MCF 10A (cell line): Measurements from ENCODE around the gene PRG2. TPM values are rescaled to one million over a fixed set of nuclear protein-coding genes. Genes with fewer than 3 reads are reported as not detected.

Experiments used
- BruUV-seq: library from RNA; stranded (reverse); fragments of 400-500 nt; replicated peaks from 2 replicates; lab custom pipeline; 2021; lab: Mats Ljungman, UMichigan
- CTCF ChIA-PET: fragments of 300-600 bp; sonication (Branson Sonifier 250); formaldehyde crosslinking; extraction: SDS; loops from one replicate; lab custom pipeline; 2021; ENCODE audit warnings: antibody characterized with exemption, inconsistent platforms; lab: Yijun Ruan, JAX
- POLR2A ChIA-PET: fragments of 300-600, 350-650 bp; sonication (Branson Sonifier 250); formaldehyde crosslinking; extraction: SDS; loops from one replicate; lab custom pipeline; 2020; ENCODE audit warnings: antibody characterized with exemption, inconsistent platforms; lab: Yijun Ruan, JAX
- DNase-seq: peaks from one replicate; pipeline ENCODE4 v3.0.0-alpha.2; 2018; ENCODE audit not compliant: unreplicated experiment
- H3K27ac Mint-ChIP-seq: one replicate; pipeline ENCODE4 v1.8.0; 2022; ENCODE audit warnings: mild to moderate bottlenecking, low read depth, mixed read lengths; ENCODE audit not compliant: unreplicated experiment
- H3K27me3 Mint-ChIP-seq: one replicate; pipeline ENCODE4 v1.8.0; 2022; ENCODE audit warnings: mixed read lengths; ENCODE audit not compliant: insufficient read depth, unreplicated experiment
- H3K36me3 Mint-ChIP-seq: one replicate; pipeline ENCODE4 v1.8.0; 2022; ENCODE audit warnings: mild to moderate bottlenecking, moderate library complexity, mixed read lengths; ENCODE audit not compliant: insufficient read depth, unreplicated experiment
- H3K4me1 Mint-ChIP-seq: one replicate; pipeline ENCODE4 v1.8.0; 2022; ENCODE audit warnings: mixed read lengths; ENCODE audit not compliant: insufficient read depth, unreplicated experiment
- H3K4me3 Mint-ChIP-seq: one replicate; pipeline ENCODE4 v1.8.0; 2022; ENCODE audit warnings: mild to moderate bottlenecking, moderate library complexity, mixed read lengths; ENCODE audit not compliant: unreplicated experiment
- H3K9me3 Mint-ChIP-seq: one replicate; pipeline ENCODE4 v1.8.0; 2022; ENCODE audit warnings: mixed read lengths; ENCODE audit not compliant: unreplicated experiment
- CTCF ChIP-seq: fragments of 200-600 bp; IDR thresholded peaks from one replicate; pipeline ENCODE4 v1.8.0; 2022; ENCODE audit warnings: antibody characterized with exemption, mild to moderate bottlenecking; ENCODE audit not compliant: unreplicated experiment
- intact Hi-C: fragments of 100-400 bp; cut with micrococcal nuclease; formaldehyde crosslinking; loops from 2 replicates; pipeline ENCODE4 v1.14.1; 2022
- total RNA-seq: library from RNA; stranded (reverse); gene quantifications from 2 replicates; pipeline ENCODE4 v1.2.3, GENCODE V29; 2022

PRG2 gene
- total RNA-seq, 1 experiment from 2014 or later, result not detected

- ChIA-PET POLR2A (interaction anchor here (0.6 kb wide), 1 partner anchor 42 kb away, joined by 3 read pairs; no protein-coding TSS in a partner anchor), CTCF (interaction anchor here (0.6 to 1.7 kb wide), 5 partner anchors 27 to 231 kb away, joined by 3 to 5 read pairs (median 4); no protein-coding TSS in a partner anchor)
- BruUV-seq, result no TSS peak
- H3K9me3 Mint-ChIP-seq, result no peaks in the 10 kb centered on the region
- intact Hi-C loops, result no loop called here
- no peak overlapping the region for H3K27ac Mint-ChIP-seq
- no peaks in the 10 kb centered on the region for H3K27me3 Mint-ChIP-seq
- H3K36me3 Mint-ChIP-seq, result no peaks in the 10 kb centered on the region
- no peak for TF ChIP-seq CTCF
- H3K4me3 Mint-ChIP-seq, result no peak overlapping the region
- peaks cover 37% of the 10 kb centered on the region for H3K4me1 Mint-ChIP-seq
- no peak for DNase-seq
These were observed 40.5 kb upstream of the PRG2 start for GRCh38 chr11:57430952-57431351.

GRCh38 chr11:57429946-57430345 lies 39.5 kb upstream of the PRG2 start:
- H3K4me3 Mint-ChIP-seq, result no peak overlapping the region
- no peaks in the 10 kb centered on the region for H3K27me3 Mint-ChIP-seq
- TF ChIP-seq CTCF, result no peak
- H3K4me1 Mint-ChIP-seq, result peaks cover 41% of the 10 kb centered on the region
- ChIA-PET POLR2A (no interaction called here), CTCF (interaction anchor here (0.7 to 1.2 kb wide), 2 partner anchors 28 to 97 kb away, joined by 3 read pairs; no protein-coding TSS in a partner anchor)
- DNase-seq, result no peak
- no peak overlapping the region for H3K27ac Mint-ChIP-seq
- BruUV-seq, result no TSS peak
- intact Hi-C loops, result no loop called here
- no peaks in the 10 kb centered on the region for H3K36me3 Mint-ChIP-seq
- H3K9me3 Mint-ChIP-seq, result no peaks in the 10 kb centered on the region

- no TSS peak for BruUV-seq
- Mint-ChIP-seq H3K27ac (no peak overlapping the region), H3K4me3 (no peak overlapping the region), H3K9me3 (no peaks in the 10 kb centered on the region), H3K4me1 (peaks cover 38% of the 10 kb centered on the region), H3K36me3 (peaks cover 12% of the 10 kb centered on the region), H3K27me3 (no peaks in the 10 kb centered on the region)
- intact Hi-C loops, result no loop called here
- ChIA-PET CTCF (interaction anchor here (0.6 to 1.6 kb wide), 4 partner anchors 9 to 98 kb away, joined by 3 to 14 read pairs (median 3); no protein-coding TSS in a partner anchor), POLR2A (interaction anchor here (1.3 kb wide), 1 partner anchor 8 kb away, joined by 3 read pairs; no protein-coding TSS in a partner anchor)
- DNase-seq, result no peak
- TF ChIP-seq CTCF, result no peak
These were observed 38.2 kb upstream of the PRG2 start for GRCh38 chr11:57428643-57429042.

- H3K4me3 Mint-ChIP-seq, result peak overlapping the region; percentile 84
- peaks cover 21% of the 10 kb centered on the region for H3K36me3 Mint-ChIP-seq
- CTCF ChIA-PET, result interaction anchor here (0.6 to 1.6 kb wide), 10 partner anchors 10 to 1232 kb away, joined by 3 to 14 read pairs (median 4); partner anchors contain the start of gene RTN4RL2
- peak; percentile 66 for DNase-seq
- no peaks in the 10 kb centered on the region for H3K9me3 Mint-ChIP-seq
- intact Hi-C loops, result no loop called here
- H3K27ac Mint-ChIP-seq, result peak overlapping the region; percentile 98
- no TSS peak for BruUV-seq
- H3K4me1 Mint-ChIP-seq, result peaks cover 42% of the 10 kb centered on the region
- no peak for TF ChIP-seq CTCF
- no peaks in the 10 kb centered on the region for H3K27me3 Mint-ChIP-seq
- POLR2A ChIA-PET, result interaction anchor here (0.6 to 2.0 kb wide), 7 partner anchors 9 to 239 kb away, joined by 3 to 11 read pairs (median 4); partner anchors contain the start of gene TIMM10
These were observed 37.3 kb upstream of the PRG2 start for GRCh38 chr11:57427727-57428082.
